HG03095 (cell line): Measurements from ENCODE around the gene ETS1.

Experiments used
- ATAC-seq: cut with Tn5 transposase; IDR thresholded peaks from one replicate; pipeline ENCODE4 v1.9.1; 2021; ENCODE audit warnings: moderate library complexity; ENCODE audit not compliant: unreplicated experiment

Gene ETS1, protein sequence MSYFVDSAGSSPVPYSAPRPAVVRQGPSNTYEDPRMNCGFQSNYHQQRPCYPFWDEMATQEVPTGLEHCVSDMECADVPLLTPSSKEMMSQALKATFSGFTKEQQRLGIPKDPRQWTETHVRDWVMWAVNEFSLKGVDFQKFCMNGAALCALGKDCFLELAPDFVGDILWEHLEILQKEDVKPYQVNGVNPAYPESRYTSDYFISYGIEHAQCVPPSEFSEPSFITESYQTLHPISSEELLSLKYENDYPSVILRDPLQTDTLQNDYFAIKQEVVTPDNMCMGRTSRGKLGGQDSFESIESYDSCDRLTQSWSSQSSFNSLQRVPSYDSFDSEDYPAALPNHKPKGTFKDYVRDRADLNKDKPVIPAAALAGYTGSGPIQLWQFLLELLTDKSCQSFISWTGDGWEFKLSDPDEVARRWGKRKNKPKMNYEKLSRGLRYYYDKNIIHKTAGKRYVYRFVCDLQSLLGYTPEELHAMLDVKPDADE

DNA sequence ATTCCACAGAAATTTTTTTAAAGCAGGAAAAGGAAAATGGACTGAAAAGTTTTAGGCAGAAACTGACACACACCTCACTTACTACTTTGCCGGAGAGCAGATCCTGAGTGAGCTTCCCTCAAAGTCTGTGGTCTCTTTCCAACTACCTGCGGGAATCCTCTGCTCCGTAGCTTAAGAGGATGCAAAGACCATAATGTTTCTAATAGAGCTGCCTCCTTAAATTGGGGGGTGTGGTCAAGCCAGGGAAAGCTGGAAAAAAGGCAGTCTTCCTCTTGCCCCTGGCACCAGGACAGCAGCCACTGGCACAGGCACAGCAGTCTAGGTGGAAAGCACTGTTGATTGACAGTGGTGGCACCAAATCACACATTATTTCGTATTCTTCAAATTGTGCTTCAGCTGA is at the start of gene ETS1:
Gene ETS1, minus strand, starts transcription at position 144 of the 400 bp plus-strand sequence. CDS start 14,428 bp downstream, outside the sequence.
- no peak for ATAC-seq

DNA sequence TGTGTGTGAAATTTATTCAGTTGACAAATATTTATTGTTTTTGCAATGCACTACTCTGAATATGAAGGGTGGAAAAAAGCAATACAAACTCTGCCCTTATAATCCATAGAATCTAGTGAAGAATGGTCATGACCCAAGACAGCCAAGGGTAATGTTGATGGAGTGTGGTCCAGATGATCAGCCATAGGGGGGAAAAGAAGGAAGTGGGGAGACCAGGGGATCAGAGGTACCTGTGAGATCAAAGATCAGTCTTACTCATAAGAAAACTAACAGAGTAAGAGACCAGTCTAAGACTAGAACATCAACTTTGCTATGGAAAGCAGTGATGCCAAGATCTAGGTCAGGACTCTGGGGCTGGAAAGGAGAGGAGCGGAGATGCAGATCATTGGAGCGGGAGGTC is 47.0 kb upstream of the ETS1 start:
- ATAC-seq = no peak

DNA sequence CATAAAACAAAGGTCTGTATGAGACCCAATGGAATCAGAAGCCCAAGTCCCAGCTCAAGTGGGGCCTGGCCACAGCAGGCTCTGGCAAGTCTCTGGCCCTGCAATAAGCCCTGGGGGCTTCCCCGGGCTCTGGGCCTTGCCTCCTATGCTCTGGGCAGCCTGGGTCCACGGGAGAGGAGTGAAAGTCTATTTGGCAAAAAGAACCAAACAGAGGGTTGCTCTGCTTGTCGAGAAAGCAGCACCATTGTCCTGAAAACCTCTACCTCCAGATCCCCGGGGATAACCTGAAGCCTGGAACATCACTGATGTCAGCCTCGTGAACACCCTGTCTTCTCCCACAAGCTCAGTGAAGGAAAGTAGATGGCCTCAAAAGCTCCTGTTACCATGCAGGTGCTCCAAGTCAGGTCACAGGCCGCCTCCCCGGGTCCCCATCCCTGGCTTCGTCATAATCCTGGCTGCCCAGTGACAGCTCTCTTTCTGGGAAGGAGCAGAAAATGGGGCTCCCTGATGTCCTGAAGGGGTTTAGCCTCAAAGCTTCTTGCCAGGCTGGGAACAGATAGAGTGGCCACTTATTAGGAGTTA is 46.1 kb upstream of the ETS1 start:
- ATAC-seq = no peak

DNA sequence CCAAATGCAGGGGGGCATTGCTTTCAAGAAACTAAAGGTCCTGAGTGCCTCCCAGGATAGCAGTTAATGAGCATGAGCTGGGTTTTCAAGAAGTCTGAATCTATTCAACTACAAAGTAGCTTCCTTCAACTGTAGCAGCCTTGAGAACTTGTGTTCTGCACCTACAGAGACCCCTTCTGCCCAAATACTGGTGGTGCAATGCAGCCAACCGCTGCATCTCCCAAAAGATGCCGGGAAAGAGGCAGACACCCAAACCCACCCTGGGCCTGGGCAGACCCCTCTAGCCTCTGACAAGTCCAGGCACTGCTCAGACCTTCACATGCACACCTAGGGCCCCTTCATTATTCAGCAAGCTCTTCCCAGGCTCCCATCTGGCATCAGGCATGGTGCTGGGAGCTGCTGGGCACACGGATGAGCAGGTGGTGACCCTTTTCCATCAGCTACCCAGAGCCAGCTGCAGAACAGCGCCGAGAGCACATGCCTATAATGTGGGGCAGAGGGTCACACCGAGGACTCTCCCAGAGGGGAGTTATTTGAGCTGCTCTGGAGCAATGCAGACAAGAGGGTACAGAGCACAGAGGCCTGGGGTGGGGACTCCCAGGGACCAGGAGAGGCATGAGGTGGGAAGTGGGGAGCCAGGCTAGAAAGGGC is 44.9 kb upstream of the ETS1 start:
- ATAC-seq = no peak

DNA sequence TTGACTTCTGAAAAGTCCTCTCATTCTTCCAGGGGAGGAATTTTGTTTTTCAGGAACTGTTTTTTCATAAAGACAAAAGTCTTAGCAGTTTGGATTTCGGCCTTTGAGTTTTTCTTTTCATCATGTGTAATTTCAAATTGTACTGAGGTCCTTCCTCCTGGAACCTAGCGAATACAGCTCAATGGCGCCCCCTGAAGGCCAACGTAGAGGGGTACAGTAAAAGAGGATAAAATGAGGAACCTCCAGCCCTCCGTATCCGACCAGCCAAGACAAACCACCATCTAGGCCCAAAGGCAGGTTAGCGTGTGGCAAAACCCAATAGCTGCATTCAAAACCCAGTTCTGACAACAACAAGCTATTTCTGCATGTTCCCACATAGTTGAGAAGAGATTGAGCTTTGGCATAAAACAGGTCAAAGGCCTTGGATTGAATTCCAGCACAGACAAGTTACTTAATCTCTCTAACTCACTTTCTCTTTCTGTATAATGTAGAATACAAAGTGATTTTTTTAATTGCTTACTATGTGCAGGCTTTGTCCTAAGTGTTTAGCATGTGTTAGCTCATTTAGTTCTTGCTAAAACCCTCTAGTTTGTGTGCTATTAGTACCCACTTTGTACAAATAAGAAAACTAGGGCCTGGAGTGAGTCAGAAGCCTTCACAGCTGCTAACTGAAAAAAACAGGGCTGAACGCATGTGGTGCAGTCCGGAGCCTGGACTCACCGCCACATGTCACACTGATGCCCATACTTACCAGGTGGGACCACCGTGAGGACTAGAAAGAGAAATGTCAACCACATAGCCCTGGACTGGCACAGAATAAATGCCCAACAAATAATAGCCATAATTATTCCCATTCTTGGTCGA is 43.2 kb upstream of the ETS1 start:
- no peak for ATAC-seq

DNA sequence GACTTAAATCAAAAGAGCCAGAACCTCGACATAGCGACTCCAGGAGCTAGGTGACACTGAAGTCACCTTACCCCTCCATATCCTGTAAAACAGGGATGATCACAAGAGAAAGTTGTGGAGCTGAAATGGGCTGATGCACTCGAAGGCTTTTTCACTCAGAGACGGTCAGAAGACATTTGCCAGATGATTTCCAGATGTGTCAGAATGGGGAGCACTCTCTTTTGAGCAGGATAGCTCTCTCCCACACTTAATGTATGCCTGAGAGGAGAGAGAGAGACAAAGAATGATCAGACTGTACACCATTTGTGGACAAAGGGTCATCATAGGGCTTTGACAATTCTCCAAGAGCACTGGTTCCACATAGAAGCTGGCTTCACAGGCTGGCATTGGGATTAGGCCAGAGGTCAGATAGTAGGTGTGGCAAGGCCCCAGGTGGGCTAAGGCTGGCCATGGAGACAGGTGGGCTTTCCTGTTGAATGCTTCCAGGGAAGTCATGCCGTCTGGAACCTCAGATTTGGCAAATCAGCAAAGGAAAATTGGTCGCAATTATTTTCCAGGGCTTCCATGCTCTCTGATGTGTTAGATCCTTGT is 42.3 kb upstream of the ETS1 start:
- ATAC-seq = no peak

DNA sequence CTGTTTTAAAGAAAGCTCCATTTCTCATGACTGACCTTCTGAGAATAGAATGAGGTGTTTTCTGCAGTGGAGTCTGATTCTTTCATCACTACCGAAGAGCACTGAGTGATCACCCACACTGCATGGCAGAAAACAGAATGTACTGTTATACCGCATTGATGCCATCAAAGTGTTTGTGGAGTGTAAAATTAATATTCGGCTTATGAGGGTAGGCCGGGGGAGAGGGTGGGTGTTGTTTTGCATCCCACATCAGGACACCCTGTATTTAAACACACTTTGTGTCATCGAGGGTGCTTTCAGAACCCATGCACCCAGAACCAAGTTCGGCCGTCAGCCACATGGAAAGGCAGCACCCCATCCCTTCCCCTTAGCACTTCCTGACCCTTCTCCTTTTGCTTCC is 41.3 kb upstream of the ETS1 start:
- no peak for ATAC-seq

DNA sequence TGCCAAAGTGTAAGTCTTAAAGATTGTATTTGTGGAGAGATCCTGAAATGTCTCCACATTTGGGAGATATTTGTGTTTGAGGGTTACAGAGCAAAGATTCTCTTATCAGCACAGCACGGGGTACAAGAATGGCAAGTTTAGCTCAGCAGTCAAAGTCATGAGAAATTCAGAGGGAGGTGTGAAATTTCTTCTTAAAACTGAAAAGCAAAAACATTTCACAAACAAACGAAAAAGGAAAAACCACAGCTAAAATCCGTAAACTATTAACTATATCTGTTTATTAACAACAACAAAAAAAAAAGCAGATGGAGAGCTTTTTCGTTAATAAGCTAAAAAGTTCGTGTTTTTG is 40.9 kb upstream of the ETS1 start:
- ATAC-seq = no peak

DNA sequence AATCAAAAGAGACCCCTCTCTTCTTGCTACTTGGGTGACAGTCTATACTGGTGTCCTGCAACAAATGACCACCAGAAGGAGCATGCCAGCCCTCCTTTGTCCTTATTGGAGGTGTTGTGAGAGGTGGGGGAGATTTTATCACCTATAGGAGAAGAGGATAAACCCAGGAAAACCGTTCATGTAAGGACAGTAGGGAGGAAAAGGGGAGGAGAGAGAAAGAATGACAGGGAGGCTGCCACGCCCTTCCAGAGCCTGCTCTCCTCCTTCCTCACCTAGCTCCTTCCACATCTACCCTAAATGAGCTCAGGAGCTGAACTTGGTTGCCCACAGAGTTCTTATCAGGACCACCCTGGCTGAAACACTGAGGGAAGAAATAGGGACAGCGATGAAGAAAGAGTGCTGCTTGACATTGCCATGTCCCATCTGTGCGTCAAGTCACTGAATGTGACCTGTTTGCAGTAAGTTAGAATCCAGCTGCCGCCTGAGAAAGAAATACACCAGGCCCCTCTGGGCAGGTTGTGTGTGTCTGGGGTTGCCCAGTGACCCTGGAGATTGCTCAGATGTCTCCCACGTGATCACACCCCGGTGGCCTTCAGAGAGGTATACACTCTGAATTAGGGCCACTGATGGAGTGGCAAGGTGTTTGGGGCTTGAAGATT is 40.4 kb upstream of the ETS1 start:
- no peak for ATAC-seq

DNA sequence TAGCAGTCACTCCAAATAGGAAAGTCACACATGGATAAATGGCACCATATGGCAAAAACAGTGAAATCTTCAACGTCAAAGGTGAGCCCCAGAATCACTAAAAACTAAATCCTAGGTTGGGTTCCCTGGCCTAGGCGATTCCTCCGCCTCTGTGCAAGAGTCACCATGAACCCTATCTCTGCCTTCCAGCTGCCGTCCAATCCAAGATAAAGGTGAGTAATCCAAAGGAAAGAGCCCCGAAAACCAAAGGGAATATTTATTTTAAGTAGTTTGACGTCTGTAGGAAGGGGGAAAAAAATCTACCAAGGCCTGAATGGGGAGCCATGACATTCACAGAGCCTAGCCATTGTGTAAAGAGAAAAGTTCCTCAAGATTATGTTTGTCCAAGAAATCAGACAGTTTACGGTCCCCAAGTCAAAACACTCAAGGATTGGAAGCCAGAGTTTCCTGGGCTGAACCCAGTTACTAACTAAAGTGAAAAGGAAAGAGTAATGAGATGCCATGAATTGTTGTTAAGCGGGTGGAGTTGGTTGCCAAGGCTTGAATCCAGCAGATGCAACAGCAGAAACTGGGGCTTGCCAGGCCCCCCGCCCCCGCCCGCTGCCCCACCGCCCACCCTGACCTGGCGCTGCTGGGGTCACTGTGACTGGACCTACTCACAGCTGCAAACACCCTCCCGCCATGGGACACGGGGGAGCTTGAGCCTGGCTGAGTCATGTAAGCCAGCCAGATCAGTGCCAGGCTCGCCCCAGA is 39.7 kb upstream of the ETS1 start:
- no peak for ATAC-seq

DNA sequence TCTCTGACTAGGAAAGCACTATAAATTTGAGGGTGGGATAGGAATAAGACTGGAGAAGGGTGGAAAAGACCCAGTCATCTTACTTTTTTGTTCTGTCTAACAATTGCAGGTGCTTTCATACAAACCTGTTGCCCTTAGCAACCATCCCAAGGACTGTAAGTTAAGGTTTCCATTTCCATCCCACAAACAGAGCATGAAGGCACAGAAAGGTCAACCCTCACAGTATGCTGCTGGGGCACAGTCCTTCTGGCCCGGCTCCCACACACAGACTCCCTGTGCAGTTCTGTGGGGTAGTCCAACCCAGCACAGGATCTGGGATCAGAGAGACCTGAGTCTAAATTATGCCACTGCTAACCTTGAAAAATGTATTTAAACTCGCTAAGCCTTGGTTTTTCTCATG is 38.4 kb upstream of the ETS1 start:
- ATAC-seq = no peak

DNA sequence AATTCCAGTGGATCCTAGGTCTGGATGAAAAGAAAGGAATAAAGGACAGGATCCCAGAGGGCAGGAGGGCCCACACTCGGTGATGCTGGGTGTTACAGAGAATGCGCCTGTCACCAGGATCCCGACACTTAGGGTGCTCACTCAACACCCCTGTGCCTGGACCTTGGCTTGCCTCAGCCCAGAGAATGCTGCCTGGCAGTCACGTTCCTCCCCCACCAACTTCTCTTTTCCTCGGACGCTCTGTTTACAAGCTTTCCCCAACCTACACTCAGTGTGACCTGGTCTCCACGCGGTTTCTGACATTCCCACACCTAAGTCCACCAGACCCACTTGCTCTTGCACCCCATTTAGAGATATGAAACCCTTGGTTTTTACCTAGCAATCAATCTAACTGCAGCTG is 38.0 kb upstream of the ETS1 start:
- ATAC-seq = no peak

DNA sequence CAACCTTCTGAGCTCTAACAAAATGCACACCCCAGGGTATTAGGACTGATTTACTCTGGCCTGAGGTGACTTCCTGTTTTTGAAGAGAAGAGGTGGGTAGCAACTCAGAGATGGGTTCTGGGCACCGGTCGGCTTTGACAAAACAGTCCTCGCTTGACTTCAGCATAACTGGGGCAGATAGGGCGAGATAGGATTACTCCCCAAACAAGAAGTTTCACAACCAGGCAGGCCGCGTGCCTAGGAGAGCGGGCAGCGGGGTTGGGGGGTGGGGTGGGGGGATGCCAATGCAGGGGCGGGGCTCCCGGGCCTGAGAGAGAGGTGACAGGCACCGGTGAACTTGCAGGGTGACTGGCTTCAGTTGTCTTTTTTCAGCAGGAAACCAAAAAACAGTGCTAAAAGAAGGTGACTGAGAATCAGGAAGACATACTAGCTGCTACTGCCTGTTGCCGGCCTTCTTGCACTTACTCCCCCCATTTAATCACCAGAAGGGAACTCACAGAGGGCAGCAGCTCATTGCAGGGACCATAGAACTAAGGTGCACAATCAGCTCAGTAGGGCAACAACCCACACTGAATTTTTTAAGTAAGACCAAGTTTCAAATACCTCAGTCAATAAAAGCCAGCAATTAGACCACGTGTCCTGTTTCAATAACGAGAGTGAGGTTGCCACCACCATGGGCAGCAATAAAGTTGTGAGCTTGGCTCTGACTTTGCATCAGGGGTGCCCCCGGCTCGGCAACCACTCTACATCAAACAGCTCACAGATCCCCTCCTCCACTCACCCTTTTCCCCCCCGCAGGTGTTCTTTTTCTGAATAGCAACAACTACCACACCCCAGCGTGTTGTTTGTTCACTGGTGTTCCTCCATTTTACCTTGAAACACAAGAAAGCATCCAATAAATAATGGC is 37.2 kb upstream of the ETS1 start:
- ATAC-seq = peak; percentile 33

DNA sequence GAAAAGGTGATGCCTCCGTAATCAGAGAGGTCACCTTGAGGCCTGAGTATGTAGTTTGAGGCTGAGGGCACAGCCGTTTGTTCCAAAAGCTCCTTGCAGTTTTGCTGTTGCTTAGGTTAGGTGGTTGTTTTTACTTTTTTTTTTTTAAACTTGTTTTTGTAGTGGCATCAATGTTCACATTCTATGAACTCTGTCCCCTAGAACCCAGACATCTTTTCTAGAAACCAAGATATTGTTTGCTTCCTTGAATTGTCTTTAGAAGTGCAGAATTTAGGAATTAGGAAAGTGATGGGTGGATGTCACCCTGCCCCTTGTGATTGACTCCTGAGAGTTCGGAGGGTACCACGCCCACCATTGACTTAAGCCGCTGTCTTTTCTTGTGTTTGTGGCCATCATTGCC is 35.7 kb upstream of the ETS1 start:
- ATAC-seq = no peak

DNA sequence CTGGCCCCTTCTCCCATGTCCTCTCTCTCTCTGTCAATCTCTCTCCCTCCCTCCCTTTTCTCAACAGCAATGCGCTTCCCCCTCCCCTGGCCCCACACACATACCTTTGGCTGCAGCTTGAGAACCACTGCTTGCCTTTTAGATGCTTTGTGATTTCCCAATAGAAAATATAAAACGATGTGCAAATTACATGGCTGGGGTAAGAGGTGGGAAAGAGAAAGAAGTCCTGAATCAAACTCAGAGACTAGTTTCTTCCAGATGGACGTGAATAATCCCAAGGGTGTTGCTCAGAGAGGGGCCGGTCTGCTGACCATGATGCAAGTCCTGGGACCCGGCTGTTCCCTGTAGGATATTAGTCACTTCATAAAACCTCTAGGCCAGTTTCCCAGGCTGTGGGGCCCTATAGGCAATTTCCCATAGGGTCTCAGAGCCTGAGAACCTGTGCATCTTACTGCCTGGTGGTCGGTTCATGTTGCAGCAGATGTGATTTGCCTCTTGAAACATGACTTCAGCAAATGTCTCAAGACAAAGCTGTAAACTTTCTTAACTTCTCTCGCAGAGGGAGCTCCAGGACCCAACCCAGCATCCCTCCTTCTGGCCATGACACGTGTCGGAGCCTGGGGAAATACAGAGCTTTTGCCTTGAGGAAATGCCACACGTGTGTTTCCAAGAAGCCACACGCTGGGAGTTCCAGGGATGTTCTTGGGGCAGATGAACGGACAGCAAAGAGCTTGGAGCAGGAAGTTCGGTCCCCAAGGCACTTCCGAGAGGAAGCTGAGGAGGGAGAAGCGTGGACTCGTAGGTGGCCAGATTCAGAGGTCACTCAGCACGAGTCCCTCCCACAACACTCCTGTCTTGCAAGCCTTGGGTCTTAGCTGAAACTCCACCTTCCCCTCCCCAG is 34.5 kb upstream of the ETS1 start:
- ATAC-seq = no peak

DNA sequence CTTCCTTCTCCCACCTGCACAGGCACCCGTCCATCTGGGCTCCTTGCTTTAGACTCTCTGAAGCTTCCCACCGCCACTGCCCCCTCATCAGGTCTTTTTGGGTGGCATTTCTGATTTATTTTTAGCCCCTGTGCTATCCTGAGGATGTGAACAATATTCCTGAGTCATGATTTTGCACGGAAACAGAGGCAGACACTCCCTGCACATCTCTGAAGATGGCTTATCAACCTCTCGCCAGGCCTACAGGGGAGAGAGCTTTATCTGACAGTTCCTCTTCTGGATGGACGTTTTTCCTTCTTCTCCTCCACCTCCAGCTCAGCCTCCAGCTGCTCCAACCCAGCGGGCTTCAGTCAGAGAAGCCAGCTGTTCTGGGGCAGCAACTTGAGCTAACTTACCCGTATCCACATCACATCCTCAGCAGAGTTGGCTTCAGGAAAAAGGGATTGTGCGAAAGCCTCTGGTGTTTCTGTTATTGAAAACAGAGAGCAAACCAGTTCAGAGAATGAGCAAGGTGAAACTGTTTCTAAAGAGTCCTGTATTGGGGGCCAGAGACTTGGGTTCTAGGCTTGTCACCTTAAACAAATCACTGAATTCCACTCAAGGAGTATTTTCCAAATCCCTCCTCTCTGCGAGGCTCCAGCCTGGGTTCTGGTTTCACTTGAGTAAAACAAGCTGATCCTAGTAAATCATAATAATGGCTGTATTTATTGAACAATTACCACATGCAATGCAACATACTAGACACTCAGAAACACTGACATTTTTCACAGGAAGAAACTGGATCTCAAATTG is 33.1 kb upstream of the ETS1 start:
- no peak for ATAC-seq
